CD4-positive, alpha-beta T cell treated with Interleukin-21 for 1 hour (primary cell): ENCODE data around the gene MVB12B.
"Not testable (repeated sequence)": the region's sequence is repeated elsewhere in the genome, so short reads cannot be mapped to it uniquely, and the experiment has no call there.

Experiments
- DNase-seq: peaks from one replicate; pipeline ENCODE4 v3.0.0-alpha.2; 2020

Gene MVB12B

DNA sequence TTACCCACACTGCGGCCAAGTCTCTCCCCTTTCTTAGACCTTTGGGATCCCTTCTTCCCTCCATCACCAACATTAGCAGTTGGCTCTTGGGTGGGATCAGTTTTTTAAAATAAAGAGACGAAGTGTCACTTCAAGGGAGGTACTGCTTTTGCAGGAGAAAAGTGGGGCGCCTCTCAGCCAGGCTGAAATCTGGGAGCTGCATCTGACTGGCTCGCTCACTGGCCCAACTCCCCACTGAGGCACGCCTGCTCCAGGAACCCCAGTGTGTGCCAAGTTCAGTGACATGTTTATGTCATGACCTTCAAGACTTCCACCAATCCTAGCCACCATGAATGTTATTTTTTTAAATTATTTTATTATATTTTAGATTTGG lies 130.5 kb downstream of the MVB12B start:
- no peak for DNase-seq

- no peak for DNase-seq
These were observed 131.3 kb downstream of the MVB12B start for GRCh38 chr9:126457890-126458289.

DNA sequence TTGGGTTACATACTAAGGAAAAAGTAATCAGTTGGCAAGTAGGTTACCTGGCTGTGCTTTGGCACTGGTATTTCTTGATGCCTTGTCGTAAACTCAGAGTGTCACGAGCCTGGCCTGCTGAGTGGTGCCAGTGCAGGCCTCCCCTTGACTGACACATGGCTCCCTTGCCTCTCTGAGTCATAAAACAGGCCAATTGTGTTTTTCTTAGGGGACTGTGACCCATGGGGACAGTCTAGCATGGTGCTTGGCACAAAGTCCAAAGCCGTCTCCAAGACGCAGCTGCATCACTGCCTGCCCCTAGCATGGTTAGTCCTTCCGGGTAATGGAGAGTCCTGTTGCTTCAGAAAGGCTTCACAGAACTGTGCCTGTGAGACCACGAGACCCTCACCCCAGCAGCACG lies 132.5 kb downstream of the MVB12B start:
- no peak for DNase-seq

DNA sequence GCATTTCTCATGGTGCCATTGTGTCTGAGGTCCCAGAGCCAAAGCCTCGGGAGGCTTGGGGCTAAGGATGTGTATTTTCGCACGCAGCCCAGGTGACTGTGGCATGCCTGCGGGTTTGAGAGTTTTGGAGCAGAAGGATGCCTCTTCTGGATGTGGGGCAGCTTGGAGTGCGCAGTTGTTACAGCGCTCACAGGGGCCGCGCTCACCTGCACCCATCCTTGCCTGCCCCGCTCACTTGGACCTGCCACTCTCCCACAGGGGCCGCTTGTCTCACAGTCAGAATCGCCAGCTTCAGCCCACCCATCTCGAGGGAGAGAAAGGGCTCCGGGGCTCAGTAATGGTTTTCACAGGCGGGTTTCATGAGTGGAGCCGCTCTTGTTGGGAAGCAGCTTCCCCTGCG lies 132.9 kb downstream of the MVB12B start:
- no peak for DNase-seq

DNA sequence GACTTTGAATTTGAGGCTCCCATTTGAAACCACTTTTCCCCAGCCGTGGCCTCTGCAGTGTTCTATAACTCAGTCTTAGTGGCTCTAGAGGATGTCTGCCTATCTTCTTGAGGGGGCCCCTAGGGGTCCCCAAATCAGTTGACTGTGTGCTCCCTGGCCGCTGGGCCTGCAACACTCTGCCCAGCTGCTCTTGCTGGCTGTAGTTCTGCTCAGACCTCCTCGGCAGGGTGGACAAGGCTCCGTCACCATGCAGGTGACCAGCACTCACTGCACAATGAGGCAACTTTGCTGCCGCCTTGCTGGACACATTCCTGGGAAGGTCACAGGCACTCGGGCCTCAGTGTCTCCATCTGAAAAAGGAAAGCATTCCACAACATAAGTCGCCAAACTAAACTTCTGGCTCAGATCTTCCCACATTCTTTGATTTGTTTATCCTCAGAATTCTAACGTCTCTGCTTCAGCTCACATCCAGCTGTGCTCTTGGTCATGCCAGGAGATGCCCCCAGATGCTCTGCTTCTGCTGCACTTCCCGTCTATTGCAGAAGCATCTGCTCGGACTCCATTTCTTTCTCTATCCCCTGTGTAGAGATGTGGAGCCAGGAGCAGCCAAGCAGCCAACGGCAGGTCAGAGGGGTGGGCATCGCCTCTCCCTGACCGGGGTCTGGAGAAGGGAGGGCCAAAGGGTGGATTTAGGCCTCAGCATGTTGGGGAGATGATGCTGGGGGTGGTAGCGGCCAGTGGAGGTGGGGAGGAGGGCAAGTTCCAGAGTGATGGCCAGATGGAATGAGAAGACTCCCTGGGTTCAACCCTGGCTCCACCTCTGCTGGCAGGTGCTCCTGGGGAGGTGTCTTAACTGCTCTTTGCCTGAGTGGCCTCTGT lies 133.6 kb downstream of the MVB12B start:
- DNase-seq: no peak

- no peak for DNase-seq
These were observed 134.4 kb downstream of the MVB12B start for GRCh38 chr9:126461029-126461428.

DNA sequence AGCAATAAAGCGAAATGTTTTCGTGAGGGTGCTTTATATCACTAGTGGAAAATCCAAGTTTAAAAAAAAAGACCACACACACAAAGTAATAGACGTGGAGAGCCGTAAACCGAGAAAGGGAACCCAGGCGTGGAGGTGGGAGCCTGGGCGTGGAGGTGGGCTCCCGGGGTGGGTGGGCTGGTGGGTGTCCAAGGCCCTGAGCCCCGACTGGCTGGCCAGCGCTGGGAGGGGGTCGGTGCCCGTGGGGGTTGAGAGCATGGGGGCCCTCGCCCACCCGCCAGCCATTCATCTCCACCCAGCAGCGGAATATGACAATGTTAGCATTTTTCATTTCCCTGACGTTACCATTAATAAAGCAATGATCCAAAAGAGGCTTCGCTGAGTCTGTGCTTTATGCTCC lies 135.0 kb downstream of the MVB12B start:
- DNase-seq: no peak

DNA sequence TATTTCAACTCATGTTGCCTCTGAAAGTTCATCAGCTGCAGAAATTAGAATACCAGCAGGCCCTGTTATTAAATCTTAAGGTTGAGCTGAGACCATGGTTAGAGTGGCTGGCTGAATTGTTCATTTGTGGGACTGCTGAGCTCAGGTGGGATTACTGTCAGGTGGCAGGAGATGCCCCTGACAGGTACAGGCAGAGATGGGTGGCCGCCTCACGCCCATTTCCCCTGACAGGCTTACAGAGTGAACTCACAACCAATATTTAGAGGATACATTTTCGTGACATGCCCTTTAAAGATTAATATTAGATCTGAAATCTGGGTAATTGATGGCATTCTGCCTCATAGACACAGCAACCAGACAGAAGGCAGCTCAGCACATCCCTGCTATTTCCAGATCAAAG lies 136.0 kb downstream of the MVB12B start:
- no peak for DNase-seq

- no peak for DNase-seq
These were observed 136.8 kb downstream of the MVB12B start for GRCh38 chr9:126463426-126463825.

DNA sequence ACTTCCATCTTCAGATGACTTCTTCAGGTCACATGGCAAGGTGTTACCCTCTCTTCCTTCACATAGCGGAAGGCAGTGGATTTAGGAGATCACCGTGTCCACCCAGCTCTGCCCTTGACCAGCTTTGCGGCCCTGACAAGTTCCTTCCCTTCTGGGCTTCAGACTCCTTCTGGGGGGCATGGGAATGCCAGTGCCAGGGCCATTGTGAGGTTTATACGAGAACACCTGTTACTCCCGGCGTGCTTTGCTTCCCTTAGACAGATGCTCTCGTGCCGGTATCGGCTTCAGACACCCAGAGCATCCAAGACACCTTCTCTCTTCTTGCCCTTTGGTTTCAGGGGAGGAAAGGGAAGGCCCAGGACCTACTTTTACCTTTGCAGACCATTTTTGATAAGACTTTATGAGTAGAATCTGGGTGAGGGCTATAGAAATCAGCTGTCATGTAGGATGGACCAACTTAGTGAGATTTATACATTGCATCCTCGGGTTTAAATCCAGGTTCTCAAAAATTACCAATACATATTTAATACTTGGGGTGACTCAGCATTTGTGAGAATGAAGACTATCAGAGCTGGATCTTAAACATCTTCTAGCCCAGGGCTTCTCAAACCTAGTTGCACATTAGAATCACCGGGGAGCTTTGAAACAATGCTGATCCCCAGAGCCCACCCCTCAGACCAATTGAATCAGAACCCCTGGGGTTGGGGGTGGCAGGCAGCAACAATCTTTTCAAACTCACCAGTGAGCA lies 138.2 kb downstream of the MVB12B start:
- DNase-seq: no peak

GRCh38 chr9:126465977-126466376 lies 139.3 kb downstream of the MVB12B start:
- no peak for DNase-seq

- DNase-seq: no peak
These were observed 141.7 kb downstream of the MVB12B start for GRCh38 chr9:126468141-126468825.

- peak; percentile 28 for DNase-seq
These were observed 143.8 kb downstream of the MVB12B start for GRCh38 chr9:126470241-126470993.

GRCh38 chr9:126471084-126471624 lies 144.5 kb downstream of the MVB12B start:
- DNase-seq: peak; percentile 83

DNA sequence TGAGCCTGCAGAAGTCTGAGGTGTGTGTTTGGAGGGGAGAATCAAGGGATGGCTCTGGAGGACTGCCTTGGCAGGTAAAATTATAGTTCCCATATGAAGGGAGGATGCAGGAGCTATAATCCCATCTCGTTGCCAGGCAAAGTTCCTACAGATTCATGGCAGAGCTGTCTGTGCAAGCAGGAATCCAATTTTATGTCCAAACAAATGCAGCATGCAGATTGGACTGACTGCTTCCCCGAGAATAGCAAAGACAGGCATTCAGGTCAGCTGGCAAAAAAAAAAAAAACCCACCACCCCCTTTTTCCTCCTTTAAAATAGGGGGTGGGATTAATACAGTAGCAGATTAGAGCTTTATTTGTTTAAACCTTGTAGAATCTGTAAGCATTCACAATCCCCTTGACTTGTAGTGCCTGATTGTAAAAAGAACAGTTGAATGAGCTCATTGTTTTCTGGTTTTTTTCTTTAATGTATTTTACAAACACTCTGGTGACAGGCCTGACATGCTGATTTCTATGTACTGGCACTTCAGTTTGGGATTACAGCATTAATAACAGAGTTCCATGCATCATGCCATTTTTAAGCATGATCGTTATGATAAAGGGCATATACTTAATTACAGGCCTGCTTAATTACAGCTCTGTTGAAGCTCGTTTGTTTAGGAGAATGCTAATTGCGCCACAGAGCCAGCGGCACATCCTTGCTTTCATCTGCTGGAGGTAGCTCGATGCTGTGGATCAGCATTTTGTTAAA lies 145.7 kb downstream of the MVB12B start:
- DNase-seq: no peak

GRCh38 chr9:126472948-126473298 lies 146.3 kb downstream of the MVB12B start:
- no peak for DNase-seq

- no peak for DNase-seq
These were observed 147.7 kb downstream of the MVB12B start for GRCh38 chr9:126474206-126474765.

DNA sequence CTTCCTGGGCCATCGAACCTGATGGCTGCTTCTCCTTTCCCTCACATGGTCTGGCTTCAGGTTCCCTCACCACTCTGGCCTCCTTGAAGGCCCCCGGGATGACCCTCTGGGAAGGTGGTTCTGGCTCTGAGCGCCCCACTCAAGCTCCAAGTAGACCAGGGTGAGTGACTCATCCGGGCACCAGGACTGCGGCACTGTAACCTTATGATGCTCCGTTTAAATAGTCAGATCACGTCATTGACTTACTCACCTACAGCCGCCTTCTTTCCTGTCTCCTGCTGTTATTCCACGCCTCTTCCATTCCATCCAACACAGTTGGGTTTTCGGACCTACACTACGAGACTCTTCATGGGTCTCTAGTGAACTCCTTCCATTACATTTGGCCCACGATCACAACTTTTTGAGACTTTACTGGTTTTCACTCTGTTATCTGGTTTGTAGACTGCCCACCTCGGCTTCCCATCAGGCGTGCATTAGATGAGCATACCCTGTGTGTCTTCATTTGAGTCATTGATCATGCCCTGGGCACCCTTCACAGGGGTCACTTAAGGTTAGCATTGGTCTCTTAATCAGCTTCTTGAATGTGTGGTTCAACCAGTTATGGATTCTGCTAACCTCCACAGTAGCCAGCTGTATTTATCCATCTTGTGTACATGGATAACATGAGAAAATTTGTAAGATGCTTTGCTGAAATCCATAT lies 148.3 kb downstream of the MVB12B start:
- no peak for DNase-seq

- DNase-seq: no peak
These were observed 149.4 kb downstream of the MVB12B start for GRCh38 chr9:126475933-126476555.

DNA sequence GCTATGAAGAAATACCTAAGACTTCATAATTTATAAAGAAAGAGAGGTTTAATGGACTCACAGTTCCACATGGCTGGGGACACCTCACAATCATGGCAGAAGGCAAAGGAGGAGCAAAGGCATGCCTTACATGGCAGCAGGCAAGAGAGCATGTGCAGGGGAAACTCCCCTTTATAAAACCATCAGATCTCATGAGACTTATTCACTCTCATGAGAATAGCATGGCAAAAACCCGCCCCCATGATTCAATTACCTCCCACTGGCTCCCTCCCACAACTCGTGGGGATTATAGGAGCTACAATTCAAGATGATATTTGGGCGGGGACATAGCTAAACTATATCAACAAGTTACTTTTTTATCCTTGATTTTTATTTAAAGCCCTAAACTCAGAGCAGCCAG lies 150.8 kb downstream of the MVB12B start:
- DNase-seq: not testable (repeated sequence)
